Upper lobe of left lung (tissue), 4 donors: ENCODE data around the gene NR2F1-AS1.

ENCODE experiments used
- CTCF ChIP-seq, 6 experiments: fragments of 450-650 bp in 4 of 6; fragments of 200-600 bp in 2 of 6; sonication (generic) in 2 of 6; IDR thresholded peaks; one replicate each; pipeline ENCODE4 v1.5.1; 2016 to 2019; ENCODE audit warnings: antibody characterized with exemption in 6 of 6
- POLR2A ChIP-seq, 4 donors: fragments of 450-650 bp; IDR thresholded peaks; one replicate each; pipeline ENCODE4 v1.5.1; 2016 to 2017; ENCODE audit warnings: antibody characterized with exemption in 4 of 4, mild to moderate bottlenecking in 2 of 4

- peak in 4 of 6 experiments; percentile 13 to 30 (median 23) for TF ChIP-seq CTCF (IDR thresholded peaks at IDR 0.05)
- no peak for TF ChIP-seq POLR2A (IDR thresholded peaks at IDR 0.05)
These were observed 26.6 kb upstream of the NR2F1-AS1 start for GRCh38 chr5:93607367-93608258.
